GM21367 (cell line): Measurements from ENCODE around the gene APBA1.

Experiments used
- ATAC-seq: cut with Tn5 transposase; IDR thresholded peaks from one replicate; pipeline ENCODE4 v1.9.1; 2021; ENCODE audit not compliant: unreplicated experiment

APBA1 gene

GRCh38 chr9:69486498-69486897, 185.7 kb downstream of the APBA1 start:
- ATAC-seq: no peak

- ATAC-seq: no peak
These were observed 186.7 kb downstream of the APBA1 start for GRCh38 chr9:69485466-69485865.

GRCh38 chr9:69483886-69484422, 188.2 kb downstream of the APBA1 start:
- ATAC-seq: no peak

GRCh38 chr9:69476797-69477196, 195.4 kb downstream of the APBA1 start:
- ATAC-seq: no peak

- ATAC-seq: no peak
These were observed 196.2 kb downstream of the APBA1 start for GRCh38 chr9:69476016-69476415.

- ATAC-seq: no peak
These were observed 197.3 kb downstream of the APBA1 start for GRCh38 chr9:69474821-69475220.

GRCh38 chr9:69472101-69472620, 200.0 kb downstream of the APBA1 start:
- no peak for ATAC-seq

GRCh38 chr9:69471433-69471832, 200.7 kb downstream of the APBA1 start:
- ATAC-seq: no peak

GRCh38 chr9:69470186-69470977, 201.8 kb downstream of the APBA1 start:
- ATAC-seq: no peak

- ATAC-seq: no peak
These were observed 203.0 kb downstream of the APBA1 start for GRCh38 chr9:69469136-69469535.

GRCh38 chr9:69468380-69468779, 203.8 kb downstream of the APBA1 start:
- no peak for ATAC-seq

- ATAC-seq: no peak
These were observed 206.0 kb downstream of the APBA1 start for GRCh38 chr9:69466151-69466550.

- no peak for ATAC-seq
These were observed 206.7 kb downstream of the APBA1 start for GRCh38 chr9:69465473-69465872.

GRCh38 chr9:69463497-69464068, 208.6 kb downstream of the APBA1 start:
- ATAC-seq: no peak

GRCh38 chr9:69462394-69462793, 209.8 kb downstream of the APBA1 start:
- ATAC-seq: no peak

- no peak for ATAC-seq
These were observed 210.9 kb downstream of the APBA1 start for GRCh38 chr9:69461103-69461887.

GRCh38 chr9:69460012-69460411, 212.2 kb downstream of the APBA1 start:
- ATAC-seq: no peak

- no peak for ATAC-seq
These were observed 214.0 kb downstream of the APBA1 start for GRCh38 chr9:69458176-69458575.

GRCh38 chr9:69456201-69456600, 216.0 kb downstream of the APBA1 start:
- ATAC-seq: no peak

- ATAC-seq: no peak
These were observed 216.9 kb downstream of the APBA1 start for GRCh38 chr9:69455311-69455710.

GRCh38 chr9:69454321-69454720, 217.8 kb downstream of the APBA1 start:
- ATAC-seq: no peak
